NCI-H345 treated with DMSO at 0.1 percent for 48 hours (cell line): ENCODE data around the gene FBXL2.
"Not testable (repeated sequence)": the region's sequence is repeated elsewhere in the genome, so short reads cannot be mapped to it uniquely, and the experiment has no call there.

Experiments
- DNase-seq: peaks from one replicate; lab custom pipeline; 2025; ENCODE audit not compliant: unreplicated experiment; lab: John Stamatoyannopoulos, UW

FBXL2 gene

GRCh38 chr3:33426630-33427317, 149.5 kb downstream of the FBXL2 start:
- DNase-seq = no peak

- DNase-seq = no peak
These were observed 151.5 kb downstream of the FBXL2 start for GRCh38 chr3:33428734-33429133.

- DNase-seq = not testable (repeated sequence)
These were observed 152.1 kb downstream of the FBXL2 start for GRCh38 chr3:33429306-33429705.

- no peak for DNase-seq
These were observed 152.8 kb downstream of the FBXL2 start for GRCh38 chr3:33430061-33430460.

GRCh38 chr3:33430571-33430970, 153.3 kb downstream of the FBXL2 start:
- DNase-seq = no peak

GRCh38 chr3:33433843-33434242, 156.6 kb downstream of the FBXL2 start:
- no peak for DNase-seq
